ENCODE results near the gene WNK2.

Gene WNK2

DNA sequence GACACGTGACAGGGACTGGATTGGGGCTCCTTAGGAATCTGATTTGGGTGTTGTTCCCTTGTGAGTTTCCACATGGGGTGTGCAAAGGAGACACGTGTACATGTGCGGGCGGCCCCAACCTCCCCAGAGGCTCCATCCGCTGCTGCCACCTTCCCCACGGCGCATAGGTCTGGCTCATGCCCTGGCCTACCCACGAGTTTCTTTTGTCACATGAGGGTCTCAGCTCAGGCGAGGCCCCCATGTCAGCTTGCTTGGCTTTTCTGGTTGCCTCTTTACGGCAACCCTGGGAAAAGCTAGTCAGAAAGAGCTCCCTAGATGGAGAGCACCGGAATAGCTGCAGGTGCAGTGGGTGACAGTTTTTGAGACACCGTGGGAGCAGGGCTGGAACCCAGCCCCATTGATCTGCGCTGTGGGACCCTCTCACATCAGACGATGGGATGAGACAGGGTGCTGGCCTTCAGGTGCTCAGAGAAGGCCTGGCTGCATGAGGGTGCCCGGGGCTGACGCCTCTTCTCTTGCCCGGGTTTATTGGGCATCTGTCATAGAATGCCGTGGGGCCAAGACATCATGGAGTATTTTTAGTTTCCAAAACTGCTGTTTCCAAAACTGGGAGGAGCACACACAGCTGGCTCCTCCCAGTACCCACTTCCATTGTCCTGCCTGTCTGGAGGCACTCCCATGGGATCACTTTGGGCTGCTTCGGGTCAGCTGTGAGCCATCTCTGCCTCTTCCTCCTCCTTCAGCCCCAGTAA lies 107.8 kb downstream of the WNK2 start:
- peaks cover 2% of the 10 kb centered on the region for H3K4me1 Mint-ChIP-seq (ENCODE audit: low read depth)
- DNase-seq, result no peak

DNA sequence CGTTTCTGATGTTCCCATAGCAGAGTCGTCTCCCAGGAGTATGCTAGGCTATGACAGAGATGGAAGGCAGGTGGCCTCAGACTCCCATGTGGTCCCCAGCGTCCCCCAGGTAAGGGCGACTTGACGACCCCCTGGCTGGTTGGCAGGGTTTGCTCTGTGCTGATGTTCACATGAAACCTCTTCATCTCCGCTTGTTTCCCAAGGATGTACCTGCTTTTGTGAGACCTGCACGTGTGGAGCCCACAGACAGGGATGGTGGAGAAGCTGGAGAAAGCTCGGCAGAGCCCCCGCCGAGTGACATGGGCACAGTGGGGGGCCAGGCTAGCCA lies 108.3 kb downstream of the WNK2 start:
- Mint-ChIP-seq H3K4me3 (no peak overlapping the region), H3K4me1 (ENCODE audit: low read depth) (peaks cover 4% of the 10 kb centered on the region), H3K36me3 (ENCODE audit: low read depth) (no peaks in the 10 kb centered on the region), H3K27ac (no peak overlapping the region), H3K9me3 (no peaks in the 10 kb centered on the region), H3K27me3 (peaks cover 2% of the 10 kb centered on the region)
- DNase-seq, result no peak

More for the DNA sequence above, 107.8 kb downstream of the WNK2 start:
- Mint-ChIP-seq H3K4me3 (no peak overlapping the region), H3K36me3 (ENCODE audit: low read depth) (no peaks in the 10 kb centered on the region), H3K27ac (no peak overlapping the region), H3K9me3 (no peaks in the 10 kb centered on the region), H3K27me3 (peaks cover 3% of the 10 kb centered on the region)

DNA sequence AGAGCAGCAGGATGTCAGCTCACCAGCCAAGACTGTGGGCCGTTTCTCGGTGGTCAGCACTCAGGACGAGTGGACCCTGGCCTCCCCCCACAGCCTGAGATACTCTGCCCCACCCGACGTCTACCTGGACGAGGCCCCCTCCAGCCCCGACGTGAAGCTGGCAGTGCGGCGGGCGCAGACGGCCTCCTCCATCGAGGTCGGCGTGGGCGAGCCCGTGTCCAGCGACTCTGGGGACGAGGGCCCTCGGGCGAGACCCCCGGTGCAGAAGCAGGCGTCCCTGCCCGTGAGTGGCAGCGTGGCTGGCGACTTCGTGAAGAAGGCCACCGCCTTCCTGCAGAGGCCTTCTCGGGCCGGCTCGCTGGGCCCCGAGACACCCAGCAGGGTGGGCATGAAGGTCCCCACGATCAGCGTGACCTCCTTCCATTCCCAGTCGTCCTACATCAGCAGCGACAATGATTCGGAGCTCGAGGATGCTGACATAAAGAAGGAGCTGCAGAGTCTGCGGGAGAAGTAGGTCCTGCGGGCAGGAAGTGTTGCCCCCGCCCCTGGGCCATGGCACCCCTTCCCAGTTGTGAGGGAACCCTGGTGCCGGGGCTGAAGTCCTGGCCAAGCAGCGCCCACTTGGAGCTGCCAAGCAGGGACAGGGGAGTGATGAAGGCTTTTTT lies 108.9 kb downstream of the WNK2 start:
- Mint-ChIP-seq H3K4me3 (no peak overlapping the region), H3K4me1 (ENCODE audit: low read depth) (peaks cover 4% of the 10 kb centered on the region)

DNA sequence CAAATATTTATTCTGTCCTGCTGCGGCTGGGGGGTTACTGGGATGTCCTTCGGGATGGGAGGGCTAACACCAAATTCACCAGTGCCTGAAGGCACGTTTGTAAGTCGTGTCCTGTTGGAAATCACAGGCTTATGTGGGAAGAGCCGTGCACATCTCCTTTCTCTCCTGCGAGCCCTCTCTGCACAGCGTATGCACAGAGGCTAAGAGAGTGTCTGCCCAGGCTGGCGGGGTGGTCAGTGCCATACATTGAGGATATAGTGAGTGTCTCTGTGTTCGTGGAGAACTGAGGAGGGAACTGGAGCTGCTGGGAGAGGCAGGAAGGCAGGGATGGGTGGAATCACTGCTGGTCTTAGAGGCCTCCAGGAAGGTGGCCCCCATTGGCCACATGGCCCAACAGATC lies 110.1 kb downstream of the WNK2 start:
- no peaks in the 10 kb centered on the region for H3K36me3 Mint-ChIP-seq (ENCODE audit: low read depth)
- no peak for DNase-seq
- no peaks in the 10 kb centered on the region for H3K9me3 Mint-ChIP-seq
- no peak overlapping the region for H3K27ac Mint-ChIP-seq
- H3K4me1 Mint-ChIP-seq (ENCODE audit: low read depth), result peaks cover 4% of the 10 kb centered on the region
- no peaks in the 10 kb centered on the region for H3K27me3 Mint-ChIP-seq
- H3K4me3 Mint-ChIP-seq, result no peak overlapping the region

More for the DNA sequence above, 108.9 kb downstream of the WNK2 start:
- no peak overlapping the region for H3K27ac Mint-ChIP-seq
- DNase-seq, result no peak
- no peaks in the 10 kb centered on the region for H3K36me3 Mint-ChIP-seq (ENCODE audit: low read depth)
- no peaks in the 10 kb centered on the region for H3K9me3 Mint-ChIP-seq
- H3K27me3 Mint-ChIP-seq, result no peaks in the 10 kb centered on the region

DNA sequence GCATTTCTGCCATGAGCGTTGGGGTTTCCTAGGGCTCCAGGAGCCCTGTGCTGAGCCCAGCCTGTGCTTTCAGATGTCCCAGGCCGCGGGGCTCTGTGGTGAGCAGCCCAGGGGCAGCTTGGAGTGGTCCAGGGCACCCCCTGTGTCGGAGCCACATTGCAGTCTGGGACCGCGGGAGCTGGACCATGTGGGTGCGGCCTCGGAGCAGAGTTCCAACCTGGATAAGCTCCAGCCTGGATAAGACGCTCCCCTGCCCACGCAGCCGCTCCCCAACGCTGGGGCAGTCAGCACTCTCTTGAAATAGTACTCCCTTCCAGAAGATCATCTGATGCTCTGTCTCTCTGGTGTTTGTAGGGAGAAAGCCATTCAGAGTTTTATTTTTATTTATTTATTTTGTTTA lies 111.1 kb downstream of the WNK2 start:
- H3K27me3 Mint-ChIP-seq, result no peaks in the 10 kb centered on the region
- peak; percentile 25 for DNase-seq
- no peaks in the 10 kb centered on the region for H3K36me3 Mint-ChIP-seq (ENCODE audit: low read depth)
- no peak overlapping the region for H3K4me3 Mint-ChIP-seq
- H3K27ac Mint-ChIP-seq, result no peak overlapping the region
- peaks cover 2% of the 10 kb centered on the region for H3K4me1 Mint-ChIP-seq (ENCODE audit: low read depth)
- H3K9me3 Mint-ChIP-seq, result no peaks in the 10 kb centered on the region

DNA sequence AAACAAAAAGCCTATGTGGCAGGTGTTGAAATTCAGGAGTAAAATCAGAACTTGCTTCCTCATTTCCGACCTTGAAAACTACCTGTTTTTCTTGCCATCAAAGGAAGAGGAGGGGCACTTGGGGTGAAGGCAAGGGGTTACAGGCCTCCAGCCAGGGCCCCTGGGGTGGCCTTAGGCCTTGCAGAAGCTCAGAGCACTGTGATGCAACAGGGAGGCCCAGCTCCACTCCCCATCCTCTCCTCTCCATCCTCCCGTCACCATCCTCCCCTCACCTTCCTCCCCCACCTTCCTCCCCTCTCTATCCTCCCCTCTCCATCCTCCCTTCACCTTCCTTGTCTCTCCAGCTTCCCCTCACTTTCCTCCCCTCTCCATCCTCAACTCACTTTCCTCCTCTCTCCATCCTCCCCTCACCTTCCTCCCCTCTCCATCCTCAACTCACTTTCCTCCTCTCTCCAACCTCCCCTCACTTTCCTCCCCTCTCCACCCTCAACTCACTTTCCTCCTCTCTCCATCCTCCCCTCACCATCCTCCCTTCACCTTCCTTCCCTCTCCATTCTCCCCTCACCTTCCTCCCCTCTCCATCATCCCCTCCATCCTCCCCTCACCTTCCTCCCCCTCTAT lies 111.6 kb downstream of the WNK2 start:
- Mint-ChIP-seq H3K27ac (no peak overlapping the region), H3K4me3 (no peak overlapping the region), H3K36me3 (ENCODE audit: low read depth) (no peaks in the 10 kb centered on the region), H3K4me1 (ENCODE audit: low read depth) (peaks cover 2% of the 10 kb centered on the region), H3K27me3 (no peaks in the 10 kb centered on the region), H3K9me3 (no peaks in the 10 kb centered on the region)
- DNase-seq, result no peak

DNA sequence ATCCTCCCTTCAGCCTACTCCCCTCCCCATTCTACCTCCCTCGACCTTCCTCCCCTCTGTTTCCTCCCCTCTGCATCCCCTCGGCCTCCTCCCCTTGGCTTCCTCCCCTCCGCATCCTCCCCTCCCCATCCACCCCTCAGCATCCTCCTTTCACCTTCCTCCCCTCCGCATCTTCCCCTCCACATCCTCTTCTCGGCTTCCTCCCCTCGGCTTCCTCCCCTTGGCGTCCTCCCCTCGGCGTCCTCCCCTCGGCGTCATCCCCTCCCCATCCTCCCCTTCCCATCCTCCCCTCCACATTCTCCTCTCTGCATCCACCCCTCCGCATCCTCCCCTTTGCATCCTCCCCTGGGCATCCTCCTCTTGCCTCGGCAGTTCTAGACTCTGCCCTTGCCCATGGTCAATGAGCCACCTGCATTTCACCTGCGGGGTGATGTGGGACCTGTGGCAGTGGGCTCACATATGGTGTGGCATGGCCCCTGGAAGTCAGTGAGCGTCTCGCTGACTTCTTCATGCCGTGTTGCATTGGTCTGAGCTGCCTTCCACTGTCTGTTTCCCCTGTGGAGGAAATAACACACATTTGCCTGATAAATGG lies 113.0 kb downstream of the WNK2 start:
- no peaks in the 10 kb centered on the region for H3K36me3 Mint-ChIP-seq (ENCODE audit: low read depth)
- no peaks in the 10 kb centered on the region for H3K9me3 Mint-ChIP-seq
- DNase-seq, result peak; percentile 22
- H3K27ac Mint-ChIP-seq, result no peak overlapping the region
- no peaks in the 10 kb centered on the region for H3K27me3 Mint-ChIP-seq
- no peak overlapping the region for H3K4me3 Mint-ChIP-seq
- peaks cover 2% of the 10 kb centered on the region for H3K4me1 Mint-ChIP-seq (ENCODE audit: low read depth)

DNA sequence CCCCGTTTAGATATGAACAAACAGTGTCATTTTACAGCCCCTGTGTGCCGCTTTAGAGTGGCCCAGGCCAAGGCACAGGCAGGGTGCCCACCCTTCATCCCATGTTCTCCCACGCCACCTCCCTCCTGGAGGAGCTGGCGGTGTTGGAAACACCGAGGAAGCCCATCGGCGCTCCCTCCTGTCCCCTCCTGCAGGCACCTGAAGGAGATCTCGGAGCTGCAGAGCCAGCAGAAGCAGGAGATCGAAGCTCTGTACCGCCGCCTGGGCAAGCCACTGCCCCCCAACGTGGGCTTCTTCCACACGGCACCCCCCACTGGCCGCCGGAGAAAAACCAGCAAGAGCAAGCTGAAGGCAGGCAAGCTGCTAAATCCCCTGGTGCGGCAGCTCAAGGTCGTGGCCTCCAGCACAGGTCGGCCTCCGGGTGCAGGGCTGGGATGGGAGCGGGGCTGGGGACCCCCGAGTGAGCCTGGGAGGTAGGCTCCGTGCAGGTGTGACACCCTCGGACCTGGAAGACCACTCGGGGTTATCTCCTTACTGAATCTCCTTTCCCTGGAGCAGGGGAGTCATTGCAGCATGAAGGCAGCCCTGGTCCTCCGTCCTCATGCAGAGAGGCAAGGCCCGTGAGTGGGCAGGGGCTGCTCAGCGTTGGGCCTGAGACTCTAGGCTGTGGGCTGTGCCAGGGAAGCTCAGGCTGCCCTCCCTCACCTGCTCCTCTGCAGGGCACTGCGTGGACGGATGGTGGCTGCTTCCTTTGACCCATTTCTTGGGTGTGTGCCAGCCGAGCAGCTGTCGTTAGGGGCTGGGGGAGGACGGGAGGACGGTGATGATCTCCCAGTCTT lies 113.9 kb downstream of the WNK2 start:
- H3K9me3 Mint-ChIP-seq, result no peaks in the 10 kb centered on the region
- no peak for DNase-seq
- H3K27me3 Mint-ChIP-seq, result no peaks in the 10 kb centered on the region
- no peaks in the 10 kb centered on the region for H3K36me3 Mint-ChIP-seq (ENCODE audit: low read depth)
- no peak overlapping the region for H3K27ac Mint-ChIP-seq
- H3K4me3 Mint-ChIP-seq, result no peak overlapping the region
- peaks cover 2% of the 10 kb centered on the region for H3K4me1 Mint-ChIP-seq (ENCODE audit: low read depth)

DNA sequence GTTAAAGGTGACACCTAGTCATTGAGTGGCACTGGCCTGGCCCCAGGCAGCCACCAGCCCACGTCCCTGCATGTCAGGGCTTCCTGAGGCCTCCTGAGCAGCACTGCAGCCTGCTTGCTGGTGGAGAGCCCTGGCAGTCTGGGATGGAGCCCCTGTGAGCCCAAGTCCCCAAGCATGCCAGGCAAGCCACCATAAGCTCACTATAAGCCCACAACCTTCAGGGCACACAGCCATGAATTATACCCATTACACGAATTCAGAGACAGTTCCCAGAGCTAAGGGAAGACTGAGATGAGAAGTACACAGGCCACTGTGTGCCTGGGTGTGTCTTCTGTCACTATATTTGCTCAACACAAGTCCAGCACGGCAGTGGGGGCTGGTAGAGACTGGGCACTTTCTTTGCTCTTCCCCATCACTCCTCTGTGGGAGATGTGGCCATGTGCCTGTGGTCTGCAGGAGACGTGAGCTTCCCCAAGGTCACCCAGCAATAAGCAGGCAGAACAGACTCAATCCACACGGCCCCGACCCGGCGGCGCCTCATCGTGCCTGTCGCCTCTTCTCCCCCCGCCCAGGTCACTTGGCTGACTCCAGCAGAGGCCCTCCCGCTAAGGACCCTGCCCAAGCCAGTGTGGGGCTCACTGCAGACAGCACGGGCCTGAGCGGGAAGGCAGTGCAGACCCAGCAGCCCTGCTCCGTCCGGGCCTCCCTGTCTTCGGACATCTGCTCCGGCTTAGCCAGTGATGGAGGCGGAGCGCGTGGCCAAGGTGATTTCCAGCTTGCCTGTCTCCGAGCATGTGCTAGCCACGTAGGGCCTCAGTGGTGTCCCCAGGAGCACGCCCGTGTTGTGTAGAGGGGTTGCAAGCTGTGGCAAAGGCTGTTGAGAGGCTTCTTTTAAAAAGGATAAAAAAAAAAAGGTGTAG lies 114.8 kb downstream of the WNK2 start:
- no peak for DNase-seq

DNA sequence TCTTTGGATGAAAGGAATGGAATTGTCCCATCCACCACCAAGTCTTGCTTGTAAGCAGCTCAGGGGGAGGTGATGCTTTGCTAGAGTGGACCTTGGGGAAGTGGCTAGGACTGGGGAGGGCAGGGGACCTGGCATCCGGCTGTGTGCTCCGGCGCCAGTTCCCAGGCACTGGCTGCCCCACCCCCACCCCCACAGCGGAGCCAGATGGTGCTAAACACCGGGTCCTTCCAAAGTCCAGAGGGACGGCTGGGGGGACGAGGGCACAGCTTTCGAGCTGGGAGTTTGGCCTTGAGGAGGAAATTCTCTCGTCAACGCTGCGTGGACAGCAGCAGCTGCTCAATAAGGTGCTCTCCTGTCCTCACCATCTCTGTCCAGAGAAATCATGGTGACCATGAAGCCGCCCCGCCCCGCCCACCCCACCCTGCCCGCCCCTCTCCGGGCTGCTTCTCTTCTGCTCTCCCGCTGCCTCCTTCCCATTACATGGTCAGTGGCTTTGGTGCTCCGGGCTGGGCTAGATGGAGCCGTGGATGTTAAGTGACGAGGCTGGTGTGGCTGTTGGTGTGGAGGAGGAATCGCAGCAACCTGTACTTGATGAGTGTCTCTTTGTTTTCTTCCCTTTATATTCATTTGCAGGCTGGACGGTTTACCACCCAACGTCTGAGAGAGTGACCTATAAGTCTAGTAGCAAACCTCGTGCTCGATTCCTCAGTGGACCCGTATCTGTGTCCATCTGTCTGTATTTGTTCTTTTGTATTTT lies 115.7 kb downstream of the WNK2 start:
- no peak overlapping the region for H3K27ac Mint-ChIP-seq
- no peaks in the 10 kb centered on the region for H3K9me3 Mint-ChIP-seq
- DNase-seq, result no peak
- no peaks in the 10 kb centered on the region for H3K36me3 Mint-ChIP-seq (ENCODE audit: low read depth)
- no peaks in the 10 kb centered on the region for H3K27me3 Mint-ChIP-seq
- H3K4me1 Mint-ChIP-seq (ENCODE audit: low read depth), result peaks cover 2% of the 10 kb centered on the region
- no peak overlapping the region for H3K4me3 Mint-ChIP-seq

More for the DNA sequence above, 114.8 kb downstream of the WNK2 start:
- Mint-ChIP-seq H3K27ac (no peak overlapping the region), H3K27me3 (no peaks in the 10 kb centered on the region), H3K4me3 (no peak overlapping the region), H3K9me3 (no peaks in the 10 kb centered on the region), H3K4me1 (ENCODE audit: low read depth) (peaks cover 2% of the 10 kb centered on the region), H3K36me3 (ENCODE audit: low read depth) (no peaks in the 10 kb centered on the region)

DNA sequence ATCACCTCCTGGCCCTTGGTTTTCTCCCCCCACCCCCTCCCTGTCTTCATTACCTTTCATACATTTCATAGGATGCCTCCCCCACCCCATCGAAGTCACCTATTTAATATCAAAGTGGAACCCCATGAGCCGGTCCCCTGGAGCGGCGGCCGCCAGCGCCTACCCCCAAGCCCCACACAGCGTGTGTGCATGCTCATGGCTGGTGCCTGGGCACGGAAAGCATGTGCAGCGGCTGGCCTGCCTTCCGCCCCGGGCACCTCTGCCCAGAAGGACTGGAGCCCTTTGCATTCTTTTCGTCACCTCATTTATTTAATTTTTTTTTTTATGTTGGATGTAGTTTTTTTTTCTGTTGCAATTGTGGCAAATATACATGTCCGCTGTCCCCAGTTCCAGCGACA lies 116.2 kb downstream of the WNK2 start:
- Mint-ChIP-seq H3K4me1 (ENCODE audit: low read depth) (peaks cover 2% of the 10 kb centered on the region), H3K9me3 (no peaks in the 10 kb centered on the region), H3K36me3 (ENCODE audit: low read depth) (no peaks in the 10 kb centered on the region), H3K27me3 (no peaks in the 10 kb centered on the region), H3K4me3 (no peak overlapping the region), H3K27ac (no peak overlapping the region)
- DNase-seq, result peak; percentile 18

DNA sequence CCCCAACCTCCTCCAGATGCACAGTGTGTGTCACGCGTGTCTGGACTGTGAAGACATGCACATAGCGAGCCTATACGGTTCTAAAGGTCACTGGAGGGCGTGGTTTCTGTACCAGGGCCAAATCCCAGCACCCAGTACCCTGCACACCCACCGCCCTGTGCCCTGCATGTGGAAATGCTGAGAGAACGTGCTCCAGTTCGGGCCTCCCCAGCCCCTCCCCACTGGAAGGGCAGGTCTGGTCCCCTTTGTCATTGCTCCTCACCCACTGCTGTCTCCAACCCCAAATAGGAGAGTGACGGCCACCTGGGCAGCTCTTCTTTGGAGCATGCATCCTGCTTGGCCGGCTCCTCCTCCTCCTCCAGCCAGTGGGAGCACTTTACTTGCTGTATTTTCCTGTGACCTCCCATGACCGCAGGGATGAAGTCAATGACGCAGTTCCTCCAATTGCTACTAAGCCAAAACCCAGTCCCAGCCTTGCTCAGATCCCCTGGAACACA lies 116.7 kb downstream of the WNK2 start:
- Mint-ChIP-seq H3K36me3 (ENCODE audit: low read depth) (no peaks in the 10 kb centered on the region), H3K9me3 (no peaks in the 10 kb centered on the region), H3K27me3 (no peaks in the 10 kb centered on the region), H3K4me1 (ENCODE audit: low read depth) (peaks cover 2% of the 10 kb centered on the region), H3K4me3 (no peak overlapping the region), H3K27ac (no peak overlapping the region)
- DNase-seq, result no peak

DNA sequence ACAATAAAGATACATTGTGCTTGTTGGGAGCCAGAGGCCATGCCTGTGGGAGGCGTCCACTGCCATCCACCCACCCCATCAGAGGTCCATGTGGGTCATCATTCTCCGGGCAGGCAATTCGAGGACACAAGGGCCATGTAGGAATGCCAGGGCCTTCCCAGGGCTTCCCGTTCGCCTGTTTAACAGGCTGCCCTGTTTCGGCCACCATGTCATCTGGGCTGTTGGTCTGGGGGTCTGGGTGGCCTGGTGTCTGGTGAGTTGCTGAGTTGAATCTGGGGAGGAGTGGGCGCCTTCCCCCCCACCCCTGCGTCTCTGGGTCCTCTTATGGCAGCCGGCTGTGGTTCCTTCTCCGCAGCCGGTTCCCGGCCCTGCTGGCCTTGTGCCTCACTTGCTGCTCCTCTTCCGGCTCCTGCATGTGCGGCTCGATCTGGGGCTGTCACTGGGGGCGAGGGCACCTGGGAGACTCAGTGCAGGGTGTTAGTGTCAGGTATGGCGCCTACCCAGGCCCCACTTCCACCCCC lies 117.4 kb downstream of the WNK2 start:
- H3K27ac Mint-ChIP-seq, result no peak overlapping the region

More for the DNA sequence above, 117.4 kb downstream of the WNK2 start:
- H3K9me3 Mint-ChIP-seq, result no peaks in the 10 kb centered on the region
- DNase-seq, result peak; percentile 14
- no peaks in the 10 kb centered on the region for H3K36me3 Mint-ChIP-seq (ENCODE audit: low read depth)
- no peak overlapping the region for H3K4me3 Mint-ChIP-seq
- no peaks in the 10 kb centered on the region for H3K27me3 Mint-ChIP-seq
- H3K4me1 Mint-ChIP-seq (ENCODE audit: low read depth), result peaks cover 2% of the 10 kb centered on the region

Measured in activated T-cell treated with anti-CD3 and anti-CD28 coated beads, Interleukin-2, amount 50 U/mL, for 24 hours (primary cell).